K562 (cell line): ENCODE data around the gene GAL. TPM values are rescaled to one million over a fixed set of nuclear protein-coding genes. Genes with fewer than 3 reads are reported as not detected.

Source experiments
- ATAC-seq: fragments of 200-7000 bp; cut with Tn5 transposase; 3 replicates; pipeline ENCODE4 v1.9.1; 2020; ENCODE audit warnings: moderate library complexity
- BruUV-seq: library from RNA; stranded (reverse); fragments of 400-500 nt; replicated peaks from 2 replicates; lab custom pipeline; 2021; lab: Mats Ljungman, UMichigan
- CTCF ChIA-PET: fragments of 300-600 bp; formaldehyde crosslinking; extraction: SDS; loops from one replicate; lab custom pipeline; 2021; ENCODE audit warnings: low intra/inter-chr PET ratio; lab: Yijun Ruan, JAX
- POLR2A ChIA-PET: fragments of 300-600, 350-650 bp; sonication (Branson Sonifier 250); formaldehyde crosslinking; extraction: SDS; loops from one replicate; lab custom pipeline; 2021; ENCODE audit warnings: antibody characterized with exemption, inconsistent platforms; lab: Yijun Ruan, JAX
- DNase-seq, 4 experiments: peaks; one replicate each; pipeline versions ENCODE4 v3.0.0 to v3.0.0-alpha.2; 2011 to 2018; ENCODE audit warnings: low spot score in 3 of 4, mixed read lengths in 3 of 4; ENCODE audit errors: extremely low read depth in 1 of 4
- FAIRE-seq: peaks from 2 replicates; lab custom pipeline; 2011; peaks lifted over from hg19 to GRCh38; lab: Jason Lieb, UNC
- H2AFZ ChIP-seq: 2 replicates; pipeline ENCODE4 v1.6.0; 2011; ENCODE audit warnings: low read depth, low read length, control low read depth, inconsistent platforms
- H3K27ac ChIP-seq: fragments of 200-600 bp; 3 replicates; pipeline ENCODE4 v1.8.0; 2011; ENCODE audit warnings: low read depth, mild to moderate bottlenecking, control low read depth, inconsistent platforms, low read length, moderate library complexity, mixed read lengths; ENCODE audit errors: extremely low read depth
- H3K27me3 ChIP-seq, 2 experiments: fragments of 300-600 bp in 1 of 2; 2 replicates in 1 of 2; 3 replicates in 1 of 2; pipeline versions ENCODE4 v1.6.0 to v1.8.0; 2011; ENCODE audit warnings: inconsistent platforms in 2 of 2, low read length in 2 of 2, mild to moderate bottlenecking in 1 of 2, mixed read lengths in 1 of 2, moderate library complexity in 1 of 2; ENCODE audit not compliant: control insufficient read depth in 2 of 2, insufficient read depth in 2 of 2
- H3K36me3 ChIP-seq: fragments of 300-600 bp; 3 replicates; pipeline ENCODE4 v1.8.0; 2011; ENCODE audit warnings: mild to moderate bottlenecking, low read length, inconsistent platforms; ENCODE audit not compliant: control insufficient read depth, insufficient read depth
- H3K4me1 ChIP-seq, 2 experiments: fragments of 200-600 bp in 1 of 2; replicated peaks in 1 of 2; 2 replicates in 1 of 2; 3 replicates in 1 of 2; pipeline versions ENCODE4 v1.5.1 to v1.8.0; 2011; ENCODE audit warnings: inconsistent platforms in 2 of 2, low read length in 2 of 2, mild to moderate bottlenecking in 1 of 2, mixed read lengths in 1 of 2, moderate library complexity in 1 of 2; ENCODE audit not compliant: control insufficient read depth in 2 of 2, insufficient read depth in 2 of 2
- H3K4me2 ChIP-seq: 2 replicates; pipeline ENCODE4 v1.6.1; 2011; ENCODE audit warnings: low read length, control low read depth, inconsistent platforms, mixed read lengths; ENCODE audit not compliant: insufficient read depth
- H3K4me3 ChIP-seq: fragments of 200-600 bp; sonication (generic), shearing (Covaris generic); 2 replicates; pipeline ENCODE4 v1.5.1; 2016; ENCODE audit warnings: control low read depth, inconsistent platforms
- H3K79me2 ChIP-seq: fragments of 200-600 bp; 3 replicates; pipeline ENCODE4 v1.8.0; 2011; ENCODE audit warnings: low read length, inconsistent platforms; ENCODE audit not compliant: control insufficient read depth, insufficient read depth
- H3K9ac ChIP-seq, 2 experiments: 2 replicates each; pipeline versions ENCODE4 v1.6.0 to v1.6.1; 2011; ENCODE audit warnings: low read depth in 2 of 2, low read length in 2 of 2, control low read depth in 1 of 2, inconsistent platforms in 1 of 2, mild to moderate bottlenecking in 1 of 2, mixed read lengths in 1 of 2; ENCODE audit not compliant: insufficient read depth in 1 of 2
- H3K9me1 ChIP-seq: one replicate; pipeline ENCODE4 v1.6.0; 2011; ENCODE audit warnings: inconsistent platforms, mild to moderate bottlenecking, low read length, moderate library complexity; ENCODE audit not compliant: control insufficient read depth, insufficient read depth
- H3K9me3 ChIP-seq: replicated peaks from 2 replicates; pipeline ENCODE4 v1.5.1; 2011; ENCODE audit warnings: low read depth, low read length, inconsistent platforms; ENCODE audit not compliant: control insufficient read depth, insufficient read depth
- H4K20me1 ChIP-seq: replicated peaks from 2 replicates; pipeline ENCODE4 v1.6.1; 2011; ENCODE audit warnings: low read length, inconsistent platforms, mixed read lengths; ENCODE audit not compliant: control insufficient read depth, insufficient read depth
- GATA2 ChIP-seq: sonication (generic); formaldehyde crosslinking; IDR thresholded peaks from 2 replicates; pipeline ENCODE4 v1.4.0; 2020; ENCODE audit warnings: mild to moderate bottlenecking, missing genetic modification reagents
- HMG20B ChIP-seq: fragments of 250-450 bp; sonication (Bioruptor Pico); IDR thresholded peaks from 2 replicates; pipeline ENCODE4 v1.5.0; 2021; ENCODE audit warnings: mild to moderate bottlenecking
- TFE3 ChIP-seq: fragments of 450-650 bp; formaldehyde crosslinking; IDR thresholded peaks from 2 replicates; pipeline ENCODE4 v1.4.0; 2020; ENCODE audit warnings: mild to moderate bottlenecking, mixed read lengths
- WGBS: fragments of 100-300 bp; shearing (Covaris generic); methylation state at CpG from one replicate; pipeline ENCODE4 v1.1.6; 2016; ENCODE audit warnings: low coverage, mixed read lengths; ENCODE audit not compliant: insufficient coverage; ENCODE audit errors: missing lambda C conversion rate; 5-methylcytosine and 5-hydroxymethylcytosine counted together
- in situ Hi-C: fragments of 300-500 bp; cut with MboI; formaldehyde crosslinking; loops from 4 replicates; pipeline ENCODE4 v1.15.0; 2018; ENCODE audit warnings: inconsistent platforms, mixed read lengths
- intact Hi-C: fragments of 100-400 bp; cut with micrococcal nuclease; formaldehyde crosslinking; loops from 2 replicates; pipeline ENCODE4 v1.14.2; 2022
- polyA plus RNA-seq, 8 experiments: library from polyadenylated mRNA; depleted of rRNA in 4 of 8; stranded (reverse) in 5 of 8; unstranded in 3 of 8; fragments of >200 nt; fragmentation: Nextera tagmentation in 2 of 8; fragmentation: Illumina TruSeq in 1 of 8; extraction: Ambion mirVana in 2 of 8; extraction: Trizol in 1 of 8; gene quantifications; 2 replicates each; pipeline versions ENCODE4 v1.2.1 to v1.2.3, GENCODE V29; 2011 to 2014; ENCODE audit warnings: inconsistent platforms in 1 of 8, missing spikeins in 1 of 8
- total RNA-seq, 7 experiments: library from RNA; depleted of rRNA in 6 of 7; stranded (reverse); fragments of >200 nt in 6 of 7; fragmentation: Illumina TruSeq in 2 of 7; extraction: Trizol in 2 of 7; gene quantifications; 2 replicates each; pipeline versions ENCODE4 v1.2.1 to v1.2.3, GENCODE V29; 2011 to 2021; ENCODE audit warnings: low replicate concordance in 1 of 7
- TF ChIP-seq, protein P1 (sequence below): fragments of 250-450 bp; sonication (Bioruptor Pico); IDR thresholded peaks from 2 replicates; pipeline ENCODE4 v1.4.0; 2020; ENCODE audit warnings: mild to moderate bottlenecking, moderate library complexity

GAL gene
- total and polyA plus RNA-seq, 9 of the 15 experiments (the other 6 are each of a cell fraction or from before 2014, with no cell fraction given) = 10.6 to 119 (median 36.3) TPM

DNA sequence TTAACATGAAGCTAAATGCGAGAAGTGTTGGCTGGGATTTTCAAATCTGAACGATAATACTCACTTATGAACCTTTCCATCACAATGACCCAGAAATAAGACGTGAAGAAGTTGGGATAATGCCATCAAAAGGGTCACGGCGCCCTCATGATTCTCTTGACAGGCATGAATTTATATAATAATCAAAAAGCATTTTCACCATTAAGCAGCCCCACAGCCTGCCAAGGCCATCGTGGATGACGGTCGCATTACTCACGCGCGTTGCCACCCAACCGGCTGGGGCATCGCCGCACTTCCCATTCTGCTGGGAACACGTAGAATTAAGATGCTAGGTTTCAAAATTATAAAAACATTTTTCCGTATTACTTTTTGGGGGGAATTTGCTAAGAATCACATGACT is 18.9 kb upstream of the GAL start:
- H3K9me1 ChIP-seq = no peaks in the 10 kb centered on the region
- ChIA-PET POLR2A (no interaction called here), CTCF (no interaction called here)
- in situ Hi-C loops = no loop called here
- H3K4me3 ChIP-seq = no peak overlapping the region
- peaks cover 0 to 16% of the 10 kb centered on the region in 2 experiments; a peak in 3 of 5 replicates for H3K4me1 ChIP-seq
- no peaks in the 10 kb centered on the region for H3K79me2 ChIP-seq
- FAIRE-seq (no peak), DNase-seq (no peak), ATAC-seq (no peak)
- H3K27me3 ChIP-seq = peaks cover 25 to 68% of the 10 kb centered on the region in 2 experiments
- intact Hi-C loops = no loop called here
- no peaks in the 10 kb centered on the region; the same call in 1 of the 2 replicates for H4K20me1 ChIP-seq
- no TSS peak for BruUV-seq
- 47% methylated on average over 16 of the region's 16 CpGs for WGBS
- 0 out of 2 replicates have a peak, but pooled peaks have one; percentile 2 for TF ChIP-seq TFE3 (CRISPR knock-in tag)
- TF ChIP-seq, protein P1, sequence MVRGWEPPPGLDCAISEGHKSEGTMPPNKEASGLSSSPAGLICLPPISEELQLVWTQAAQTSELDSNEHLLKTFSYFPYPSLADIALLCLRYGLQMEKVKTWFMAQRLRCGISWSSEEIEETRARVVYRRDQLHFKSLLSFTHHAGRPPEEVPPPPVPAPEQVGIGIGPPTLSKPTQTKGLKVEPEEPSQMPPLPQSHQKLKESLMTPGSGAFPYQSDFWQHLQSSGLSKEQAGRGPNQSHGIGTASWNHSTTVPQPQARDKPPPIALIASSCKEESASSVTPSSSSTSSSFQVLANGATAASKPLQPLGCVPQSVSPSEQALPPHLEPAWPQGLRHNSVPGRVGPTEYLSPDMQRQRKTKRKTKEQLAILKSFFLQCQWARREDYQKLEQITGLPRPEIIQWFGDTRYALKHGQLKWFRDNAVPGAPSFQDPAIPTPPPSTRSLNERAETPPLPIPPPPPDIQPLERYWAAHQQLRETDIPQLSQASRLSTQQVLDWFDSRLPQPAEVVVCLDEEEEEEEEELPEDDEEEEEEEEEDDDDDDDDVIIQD = no peak
- no peak for TF ChIP-seq GATA2 (CRISPR knock-in tag)
- TF ChIP-seq HMG20B (CRISPR knock-in tag) = no peak
- no peak overlapping the region for H3K27ac ChIP-seq
- no peak overlapping the region for H3K4me2 ChIP-seq
- no peaks in the 10 kb centered on the region for H3K36me3 ChIP-seq
- no peak overlapping the region for H3K9ac ChIP-seq
- no peak overlapping the region for H2AFZ ChIP-seq
- no peaks in the 10 kb centered on the region for H3K9me3 ChIP-seq
